Stimulated activated CD4-positive, alpha-beta T cell treated with anti-CD3 and anti-CD28 coated beads, TNF-alpha, amount 100 ng/mL, for 48 hours (primary cell): ENCODE measurements around the gene SMPDL3B.
"Not testable (repeated sequence)": the region's sequence is repeated elsewhere in the genome, so short reads cannot be mapped to it uniquely, and the experiment has no call there.

Experiments used
- DNase-seq, 3 donors: peaks; one replicate each; pipeline ENCODE4 v3.0.0-alpha.2; 2020; ENCODE audit warnings: low read depth in 3 of 3

SMPDL3B gene

DNA sequence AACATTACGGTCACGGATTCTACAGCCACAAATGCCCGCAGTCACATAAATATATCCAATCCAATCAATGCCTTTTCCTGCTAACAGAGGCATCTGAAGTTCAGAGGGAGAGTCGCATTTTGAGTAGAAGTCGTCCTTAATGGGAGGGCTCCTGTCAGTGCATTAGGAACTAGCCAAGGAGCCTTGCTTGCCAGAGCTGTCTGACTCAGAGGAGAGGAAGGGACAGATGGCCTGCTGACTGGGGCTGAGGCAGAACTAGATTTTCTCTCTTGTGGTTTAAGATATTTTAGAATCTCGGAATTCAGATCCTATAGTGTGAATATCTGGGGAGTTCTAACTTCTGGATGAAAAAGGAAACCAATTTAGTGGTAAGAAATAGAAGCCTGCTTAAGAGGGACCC, 35.6 kb downstream of the SMPDL3B start:
- no peak for DNase-seq

DNA sequence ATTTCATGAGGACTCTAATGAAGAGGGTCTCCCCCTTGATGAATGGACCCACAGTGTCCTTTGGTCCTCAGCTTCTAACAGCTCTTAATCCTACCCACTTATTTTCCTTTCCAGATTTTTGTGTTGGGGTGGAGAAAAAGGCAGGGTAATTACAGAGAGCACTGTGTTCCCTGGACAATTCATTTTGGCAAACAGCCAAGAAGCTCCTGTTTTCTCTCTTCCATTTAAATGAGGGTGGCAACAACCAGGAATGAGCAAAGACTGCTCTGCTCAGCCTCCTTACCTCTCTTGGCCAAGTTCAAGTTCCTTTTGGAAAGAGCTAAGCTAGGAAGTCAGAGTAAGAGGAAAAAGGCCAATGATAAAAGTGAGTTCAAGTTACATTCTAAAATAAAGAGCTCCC, 36.9 kb downstream of the SMPDL3B start:
- no peak for DNase-seq

DNA sequence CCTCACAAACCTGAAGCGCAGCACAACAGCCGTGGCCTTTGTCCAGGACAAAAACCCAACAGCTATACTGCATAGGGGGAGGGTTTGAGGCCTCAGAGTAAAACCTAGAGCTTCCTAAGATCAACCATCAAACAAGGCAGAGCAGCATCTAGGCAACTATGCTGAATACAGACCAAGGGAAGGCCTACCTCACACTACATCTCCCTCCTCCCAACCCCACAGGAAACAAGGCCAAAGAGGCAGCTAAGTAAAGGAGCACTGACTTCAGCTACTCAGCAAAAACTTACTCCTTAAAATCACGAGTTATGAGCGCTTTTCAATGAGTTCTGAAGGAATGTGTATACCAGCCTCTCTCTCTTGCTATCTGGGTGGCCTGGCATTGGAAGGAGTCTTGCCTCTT, 37.3 kb downstream of the SMPDL3B start:
- DNase-seq = no peak

DNA sequence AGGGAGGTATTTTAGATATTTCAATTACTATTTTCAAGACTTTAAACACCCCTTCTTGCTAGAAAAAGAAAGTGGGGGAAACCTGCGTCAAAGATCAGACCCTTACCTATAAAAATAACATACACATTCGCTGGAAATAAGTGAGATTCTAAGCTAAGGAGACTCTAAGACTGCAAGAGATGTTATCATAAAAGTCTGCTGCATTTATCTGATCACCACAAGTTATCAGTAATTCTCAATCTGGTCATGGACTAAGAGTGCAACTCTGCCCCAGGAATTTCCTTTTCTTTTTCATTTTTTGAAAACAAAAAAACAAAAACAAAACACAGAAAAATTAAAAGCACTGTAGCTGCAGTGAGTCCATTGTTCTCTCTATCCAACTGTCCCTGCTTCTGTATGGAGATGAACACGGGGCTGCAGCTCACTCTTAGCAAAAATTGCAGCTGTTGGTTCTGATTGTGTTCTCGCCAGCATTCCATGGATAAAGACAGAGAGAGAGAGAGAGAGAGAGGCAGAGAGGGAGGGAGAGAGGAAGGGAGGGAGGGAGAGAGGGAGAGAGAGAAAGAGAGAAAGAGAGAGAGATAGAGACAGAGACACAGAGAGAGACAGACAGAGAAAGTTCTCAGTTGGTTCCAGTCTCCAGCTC, 39.1 kb downstream of the SMPDL3B start:
- DNase-seq = no peak

DNA sequence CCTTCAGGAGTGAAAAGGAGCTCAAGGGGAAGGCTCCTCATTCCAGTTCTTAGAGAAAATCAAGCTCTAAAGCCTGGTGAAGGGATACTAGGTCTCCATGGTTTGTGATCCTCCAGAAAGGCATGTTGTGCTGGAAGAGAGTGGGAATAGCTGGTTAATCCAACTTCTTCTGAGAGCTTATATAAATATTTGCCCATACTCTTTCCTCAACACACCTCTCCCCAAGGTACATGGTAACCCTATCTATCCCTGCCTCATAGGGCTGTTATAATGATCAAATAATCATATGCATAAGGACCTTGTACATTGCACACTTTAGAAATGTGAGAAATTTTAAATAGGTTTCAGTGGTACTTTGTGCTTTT, 39.6 kb downstream of the SMPDL3B start:
- DNase-seq = no peak

DNA sequence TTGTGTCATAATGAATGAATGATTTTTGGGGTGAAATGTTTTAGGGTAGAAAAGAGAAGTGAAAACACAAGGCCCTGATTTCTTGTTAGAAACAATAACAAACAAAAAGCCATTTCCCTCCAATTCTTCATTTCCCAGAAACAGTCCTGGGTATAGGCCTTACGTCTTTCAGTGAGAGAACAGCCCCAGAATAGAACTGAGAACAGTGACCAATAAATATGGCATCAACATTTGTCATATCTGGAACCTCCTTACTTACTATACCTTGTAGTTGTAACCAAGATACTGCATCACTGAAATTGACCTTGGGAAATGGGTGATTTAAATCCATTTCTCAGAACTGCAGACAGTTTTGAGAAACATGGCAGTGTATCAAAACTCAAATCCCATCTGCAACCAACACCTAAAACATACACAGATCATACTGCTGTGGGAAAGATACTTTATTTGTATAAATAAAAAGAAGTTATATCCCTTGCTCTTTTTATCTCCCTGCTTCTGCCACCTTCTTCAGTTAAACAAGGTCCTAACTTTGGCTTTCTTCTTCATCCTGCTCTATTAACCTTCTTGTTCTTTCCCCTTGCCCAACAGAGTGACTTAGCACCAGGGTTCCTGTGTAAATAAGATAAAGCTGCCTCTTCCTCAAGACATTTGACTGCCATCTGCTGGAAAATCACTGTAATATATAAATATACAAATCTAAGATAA, 44.5 kb downstream of the SMPDL3B start:
- no peak for DNase-seq

DNA sequence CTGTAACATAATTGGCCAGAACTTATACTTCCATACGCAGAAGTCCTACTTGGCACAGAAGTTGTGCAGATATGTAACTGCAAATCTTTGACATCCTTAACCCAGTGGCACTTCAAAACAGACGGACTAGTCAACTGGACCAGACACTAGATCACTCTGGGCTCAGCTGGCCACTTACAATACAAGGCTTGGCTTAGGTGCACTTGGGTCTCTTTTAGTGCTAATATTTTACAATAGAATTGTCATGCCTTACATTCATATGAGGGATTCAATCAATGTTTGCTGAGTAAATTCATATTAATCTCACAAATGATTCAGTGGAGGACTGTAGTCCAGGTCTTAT, 45.0 kb downstream of the SMPDL3B start:
- DNase-seq = no peak

DNA sequence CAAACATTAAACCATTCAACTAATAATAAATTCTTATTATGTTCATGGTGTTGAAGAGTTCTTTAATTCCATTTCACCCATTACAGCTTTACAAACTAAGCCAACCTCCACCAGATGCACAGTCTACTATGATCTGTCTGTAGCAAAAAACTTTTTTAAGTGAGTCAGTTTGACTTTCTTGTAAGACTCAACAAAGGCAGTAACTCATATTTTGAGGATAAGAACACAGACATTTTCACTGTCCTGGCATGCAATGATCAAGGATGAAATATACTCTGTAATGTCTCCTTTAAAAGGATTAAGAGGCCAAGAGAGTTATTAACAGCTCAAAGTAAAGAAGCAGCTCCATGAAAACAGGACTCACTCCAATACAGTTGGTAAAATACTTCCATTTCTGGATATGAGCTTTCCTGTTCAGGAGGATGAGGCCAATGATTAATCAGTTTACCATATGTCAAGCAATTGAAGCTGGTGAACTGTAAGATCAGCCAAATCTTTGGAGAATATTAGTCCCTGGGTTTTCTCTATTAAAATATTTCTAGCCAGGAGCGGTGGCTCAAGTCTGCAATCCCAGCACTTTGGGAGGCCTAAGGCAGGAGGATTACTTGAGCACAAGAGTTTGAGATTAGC, 45.5 kb downstream of the SMPDL3B start:
- DNase-seq = no peak

DNA sequence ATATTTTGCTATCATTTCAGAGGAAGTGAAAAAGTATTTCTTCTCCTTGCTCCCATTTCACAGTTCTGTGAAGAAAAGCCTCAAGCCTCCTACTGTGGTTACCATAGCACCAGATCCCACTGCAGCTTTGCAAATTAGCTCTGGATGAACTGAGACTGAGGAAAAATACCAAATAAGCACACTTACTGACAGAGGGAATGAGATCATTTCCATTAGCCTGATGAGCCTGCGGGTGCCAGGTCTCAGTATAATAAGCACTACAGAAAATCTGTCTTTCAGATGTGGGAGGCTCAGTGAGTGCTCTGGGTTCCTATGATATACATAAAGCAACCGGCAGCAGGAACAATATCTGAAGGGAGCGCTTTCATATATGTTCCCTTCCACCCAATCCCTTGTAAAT, 46.3 kb downstream of the SMPDL3B start:
- DNase-seq = no peak

DNA sequence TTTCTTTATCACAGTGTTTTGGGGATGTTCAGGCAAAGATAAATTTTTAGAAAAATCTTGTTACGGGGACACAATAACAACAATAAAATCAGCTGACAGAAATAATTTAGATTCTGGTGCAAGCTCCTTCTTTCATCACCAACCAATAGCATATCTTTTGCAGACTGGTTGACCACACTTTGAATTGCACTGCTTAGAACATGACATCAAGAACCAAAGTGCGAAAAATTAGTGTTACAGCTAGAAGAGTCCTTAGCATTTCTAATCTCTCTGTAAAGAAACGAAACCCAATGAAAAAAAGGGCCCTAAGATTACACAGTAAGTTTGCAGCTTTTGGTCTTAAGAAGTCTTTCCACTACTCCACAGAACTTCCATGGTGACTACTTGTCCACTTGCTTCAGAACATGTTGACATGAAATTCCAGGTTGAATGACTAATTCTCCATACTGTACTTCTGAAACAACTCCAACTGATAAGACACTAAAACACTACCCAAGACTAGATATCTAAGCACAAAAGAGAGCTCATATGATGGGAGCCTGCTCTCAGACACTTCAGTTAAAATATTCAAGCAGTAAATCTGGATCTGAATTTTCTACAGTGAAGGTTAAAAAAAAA, 56.2 kb downstream of the SMPDL3B start:
- DNase-seq = no peak

DNA sequence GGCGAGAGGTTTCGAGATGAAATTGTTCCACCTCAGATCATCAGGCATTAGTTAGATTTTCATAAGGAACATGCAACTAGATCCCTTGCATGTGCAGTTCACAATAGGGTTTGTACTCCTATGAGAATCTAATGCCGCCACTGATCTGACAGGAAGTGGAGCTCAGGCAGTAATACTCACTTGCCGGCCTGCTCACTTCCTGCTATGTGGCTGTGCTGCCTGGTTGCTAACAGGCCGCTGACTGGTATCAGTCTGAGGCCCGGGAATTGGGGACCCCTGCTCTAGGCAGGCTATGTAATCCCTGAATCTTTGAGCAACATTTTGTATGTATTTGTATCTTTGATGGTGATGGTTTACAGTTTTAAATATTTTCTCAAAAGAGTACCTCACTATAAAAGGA, 57.5 kb downstream of the SMPDL3B start:
- DNase-seq = peak in 2 of 3 donors; percentile 16 to 22

DNA sequence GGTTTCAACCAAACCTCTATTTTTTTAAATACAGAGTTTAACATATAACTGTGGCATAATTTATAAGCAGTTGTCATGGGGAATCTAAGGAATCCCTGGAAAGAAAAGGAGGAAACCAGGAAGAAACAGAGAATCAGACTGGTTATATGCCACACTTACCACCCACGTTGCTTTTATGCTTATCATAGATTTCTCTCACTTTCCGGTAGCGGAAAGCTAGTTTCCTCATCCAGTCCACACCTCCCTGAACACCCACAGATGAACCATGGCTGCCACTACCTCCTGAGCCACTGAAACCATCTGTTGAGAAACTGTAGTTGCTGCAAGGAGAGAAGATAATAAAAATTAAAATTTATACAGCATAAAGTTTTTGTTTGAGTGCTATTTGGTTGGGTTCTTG, 58.4 kb downstream of the SMPDL3B start:
- peak in 1 of 3 donors; percentile 3 for DNase-seq

DNA sequence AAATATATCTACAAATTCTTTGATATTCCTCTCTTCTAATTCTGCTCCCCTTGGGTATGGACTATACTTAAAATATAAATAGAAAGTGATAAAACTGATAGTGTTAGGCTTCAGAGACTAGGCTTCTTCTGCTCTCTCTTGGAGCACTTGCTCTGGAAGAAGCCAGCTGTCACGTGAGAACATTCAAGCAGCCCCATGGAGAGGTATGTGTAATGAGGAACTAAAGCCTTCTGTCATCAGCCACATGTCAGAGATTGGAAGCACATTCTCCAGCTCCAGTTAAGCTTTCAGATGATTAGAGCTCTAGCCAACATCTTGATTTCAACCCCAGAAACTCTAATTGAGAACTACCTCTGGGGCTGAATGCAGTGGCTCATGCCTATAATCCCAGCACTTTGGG, 59.3 kb downstream of the SMPDL3B start:
- no peak for DNase-seq

DNA sequence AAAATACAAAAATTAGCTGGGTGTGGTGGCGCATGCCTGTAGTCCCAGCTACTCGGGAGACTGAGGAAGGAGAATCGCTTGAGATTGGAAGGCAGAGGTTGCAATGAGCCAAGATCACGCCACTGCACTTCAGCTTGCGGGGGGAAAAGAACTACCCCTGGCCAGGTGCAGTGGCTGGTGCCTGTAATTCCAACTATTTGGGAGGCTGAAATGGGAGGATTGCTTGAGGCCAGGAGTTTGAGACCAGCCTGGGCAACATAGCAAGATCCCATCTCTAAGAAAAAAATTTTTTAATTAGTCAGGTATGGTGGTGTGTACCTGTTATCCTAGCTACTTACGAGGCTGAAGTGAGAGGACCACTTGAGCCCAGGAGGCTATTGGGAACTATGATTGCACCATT, 59.7 kb downstream of the SMPDL3B start:
- DNase-seq = not testable (repeated sequence)

DNA sequence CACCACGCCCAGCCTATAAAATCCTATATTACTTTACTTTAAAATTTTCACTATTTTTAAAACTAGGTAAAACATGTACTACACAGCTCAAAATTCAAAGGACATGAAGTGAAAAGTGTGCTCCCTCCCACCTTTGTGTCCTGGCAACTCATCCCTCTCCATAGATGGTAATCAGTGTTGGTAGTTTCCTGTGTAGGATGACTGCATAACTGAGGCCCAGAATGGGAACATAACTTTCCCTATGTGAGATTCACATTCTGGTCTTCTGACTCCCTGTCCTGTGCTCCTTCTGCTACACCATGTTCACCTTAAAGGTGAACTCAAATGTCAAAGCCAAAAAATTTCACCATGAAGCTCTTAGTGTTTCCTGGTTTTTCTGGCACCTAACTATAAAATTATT, 64.3 kb downstream of the SMPDL3B start:
- no peak for DNase-seq

DNA sequence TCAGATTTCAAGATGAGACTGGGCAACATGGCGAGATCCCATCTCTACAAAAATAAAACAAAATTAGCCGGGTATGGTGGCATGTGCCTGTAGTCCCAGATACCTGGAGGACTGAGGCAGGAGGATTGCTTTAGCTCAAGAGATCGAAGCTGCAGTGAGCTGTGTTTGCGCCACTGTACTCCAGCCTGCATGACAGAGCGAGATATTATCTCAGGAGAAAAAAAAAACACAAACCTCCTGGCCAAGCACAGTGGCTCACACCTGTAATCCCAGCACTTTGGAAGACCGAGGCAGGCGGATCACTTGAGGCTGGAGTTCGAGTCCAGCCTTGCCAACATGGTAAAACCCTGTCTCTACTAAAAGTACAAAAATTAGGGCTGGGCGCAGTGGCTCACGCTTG, 67.8 kb downstream of the SMPDL3B start:
- no peak for DNase-seq

DNA sequence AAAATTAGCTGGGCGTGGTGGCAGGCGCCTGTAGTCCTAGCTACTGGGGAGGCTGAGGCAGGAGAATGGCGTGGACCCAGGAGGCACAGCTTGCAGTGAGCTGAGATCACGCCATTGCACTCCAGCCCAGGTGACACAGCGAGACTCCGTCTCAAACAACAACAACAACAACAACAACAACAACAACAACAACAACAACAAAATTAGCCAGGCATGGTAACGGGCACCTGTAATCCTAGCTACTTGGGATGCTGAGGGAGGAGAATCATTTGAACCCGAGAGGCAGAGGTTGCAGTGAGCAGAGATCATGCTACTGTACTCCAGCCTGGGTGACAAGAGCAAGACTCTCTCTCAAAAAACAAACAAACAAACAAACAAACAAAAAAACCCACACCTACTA, 68.3 kb downstream of the SMPDL3B start:
- DNase-seq = not testable (repeated sequence)
